COR-L47 (cell line): Measurements from ENCODE around the gene DEAF1.

ENCODE experiments used
- DNase-seq: peaks from one replicate; lab custom pipeline; 2025; lab: John Stamatoyannopoulos, UW

Gene DEAF1

DNA sequence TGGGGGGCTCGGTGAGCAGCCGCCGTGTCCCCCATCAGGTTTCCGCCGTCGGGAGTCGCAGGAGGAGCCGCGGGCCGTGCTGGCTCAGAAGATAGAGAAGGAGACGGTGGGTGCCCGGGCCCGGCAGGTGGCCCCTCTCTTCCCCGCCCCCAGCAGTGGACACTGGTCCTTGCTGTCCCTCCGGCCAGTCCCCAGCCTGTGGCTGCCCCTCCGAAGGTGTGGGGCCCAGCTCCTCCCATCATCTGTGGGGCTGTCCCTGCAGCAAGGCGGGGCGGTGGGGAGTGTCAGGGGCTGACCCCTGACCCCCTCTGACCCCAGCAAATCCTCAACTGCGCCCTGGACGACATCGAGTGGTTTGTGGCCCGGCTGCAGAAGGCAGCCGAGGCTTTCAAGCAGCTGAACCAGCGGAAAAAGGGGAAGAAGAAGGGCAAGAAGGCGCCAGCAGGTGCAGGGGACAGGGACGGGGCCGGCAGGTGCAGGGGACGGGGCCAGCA is 26.3 kb upstream of the DEAF1 start:
- no peak for DNase-seq

DNA sequence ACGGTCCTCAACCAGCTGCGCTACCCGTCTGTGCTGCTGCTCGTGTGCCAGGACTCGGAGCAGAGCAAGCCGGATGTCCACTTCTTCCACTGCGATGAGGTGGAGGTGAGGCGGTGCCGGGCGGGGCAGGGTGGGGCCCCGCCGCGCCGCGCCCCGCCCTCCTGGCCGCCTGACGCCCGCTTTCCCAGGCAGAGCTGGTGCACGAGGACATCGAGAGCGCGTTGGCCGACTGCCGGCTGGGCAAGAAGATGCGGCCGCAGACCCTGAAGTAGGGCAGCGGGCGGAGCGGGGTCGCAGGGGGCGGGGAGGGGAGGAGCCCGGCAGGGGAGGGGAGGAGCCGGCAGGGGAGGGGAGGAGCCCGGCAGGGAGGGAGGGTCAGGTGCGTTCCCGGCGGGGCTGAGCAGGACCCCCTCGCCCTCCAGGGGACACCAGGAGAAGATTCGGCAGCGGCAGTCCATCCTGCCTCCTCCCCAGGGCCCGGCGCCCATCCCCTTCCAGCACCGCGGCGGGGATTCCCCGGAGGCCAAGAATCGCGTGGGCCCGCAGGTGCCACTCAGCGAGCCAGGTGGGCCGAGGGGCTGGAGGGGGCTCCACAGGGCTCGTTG is 25.7 kb upstream of the DEAF1 start:
- DNase-seq = no peak

DNA sequence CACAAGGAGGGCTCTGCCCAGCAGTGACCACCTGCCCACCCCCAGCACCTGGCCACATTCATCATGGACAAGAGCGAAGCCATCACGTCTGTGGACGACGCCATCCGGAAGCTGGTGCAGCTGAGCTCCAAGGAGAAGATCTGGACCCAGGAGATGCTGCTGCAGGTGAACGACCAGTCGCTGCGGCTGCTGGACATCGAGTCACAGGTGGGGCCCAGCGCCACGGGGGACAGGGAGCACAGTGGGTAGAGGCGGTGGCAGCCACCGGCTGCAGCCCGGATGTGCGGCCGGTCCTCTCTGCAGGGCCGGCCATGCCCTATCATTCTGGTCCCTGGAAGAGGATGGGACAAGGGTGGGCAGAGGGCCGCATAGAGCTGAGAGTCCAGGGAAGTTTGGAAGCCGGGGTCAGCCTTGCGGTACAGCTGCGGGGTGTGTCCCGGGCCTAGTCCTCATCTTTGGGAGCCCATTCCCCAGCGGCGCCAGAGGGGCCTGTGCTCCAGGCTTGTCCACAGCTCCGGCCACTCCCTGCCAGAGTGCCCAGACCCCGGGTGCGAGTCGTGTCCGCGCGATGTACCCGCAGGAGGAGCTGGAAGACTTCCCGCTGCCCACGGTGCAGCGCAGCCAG is 25.1 kb upstream of the DEAF1 start:
- no peak for DNase-seq

DNA sequence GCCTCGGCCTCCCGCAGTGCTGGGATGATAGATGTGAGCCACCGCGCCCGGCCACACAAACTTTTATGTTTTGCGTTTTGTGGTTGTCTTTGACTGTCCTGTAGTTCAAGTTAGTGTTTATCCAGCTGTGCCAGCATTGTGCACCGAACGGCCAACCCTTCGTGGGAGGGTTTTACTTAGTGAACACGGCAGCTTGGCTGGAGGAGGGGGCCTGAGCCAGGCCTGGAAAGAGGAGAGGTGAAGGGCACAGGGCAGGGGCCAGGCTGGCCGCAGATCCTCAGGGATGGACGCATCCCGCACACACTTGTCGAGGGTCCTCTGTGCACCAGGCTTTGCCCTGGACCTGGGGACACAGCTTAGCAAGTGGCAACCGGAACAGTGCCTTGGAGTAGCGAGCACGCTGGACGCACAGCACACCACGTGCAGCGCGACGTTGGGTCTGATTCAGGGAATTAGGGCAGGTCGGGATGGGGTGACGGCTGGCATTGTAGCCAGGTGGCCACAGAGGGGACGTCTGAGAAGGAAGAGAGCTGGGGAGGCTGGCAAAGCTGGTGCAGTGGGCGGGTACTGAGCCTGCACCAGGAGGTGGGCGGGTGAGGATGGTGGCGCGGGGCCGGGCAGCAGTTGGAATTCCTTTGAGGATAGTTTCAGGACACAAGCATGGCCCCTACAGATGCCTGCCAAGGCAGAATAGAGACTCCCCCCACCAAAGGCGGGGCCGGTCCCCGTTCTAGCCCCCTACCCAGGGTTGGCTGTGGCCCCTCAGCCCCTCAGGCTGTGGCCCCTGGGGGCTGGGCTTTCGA is 24.4 kb upstream of the DEAF1 start:
- DNase-seq = no peak

DNA sequence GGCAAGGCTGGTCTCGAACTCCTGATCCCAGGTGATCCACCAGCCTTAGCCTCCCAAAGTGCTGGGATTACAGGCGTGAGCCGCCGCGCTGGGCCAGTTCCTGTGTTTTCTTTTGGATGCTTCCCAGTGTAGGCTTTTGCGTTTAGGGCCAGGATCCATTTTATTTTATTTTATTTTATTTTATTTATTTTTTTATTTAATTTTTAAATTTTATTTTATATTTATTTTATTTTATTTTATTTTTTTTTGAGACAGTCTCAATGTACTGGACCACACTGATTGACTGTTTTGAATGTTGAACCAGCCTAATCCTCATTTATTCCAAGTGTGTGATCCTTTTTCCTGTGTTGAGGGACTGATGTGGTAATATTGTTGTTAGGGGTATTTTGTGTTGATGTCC is 19.4 kb upstream of the DEAF1 start:
- no peak for DNase-seq

DNA sequence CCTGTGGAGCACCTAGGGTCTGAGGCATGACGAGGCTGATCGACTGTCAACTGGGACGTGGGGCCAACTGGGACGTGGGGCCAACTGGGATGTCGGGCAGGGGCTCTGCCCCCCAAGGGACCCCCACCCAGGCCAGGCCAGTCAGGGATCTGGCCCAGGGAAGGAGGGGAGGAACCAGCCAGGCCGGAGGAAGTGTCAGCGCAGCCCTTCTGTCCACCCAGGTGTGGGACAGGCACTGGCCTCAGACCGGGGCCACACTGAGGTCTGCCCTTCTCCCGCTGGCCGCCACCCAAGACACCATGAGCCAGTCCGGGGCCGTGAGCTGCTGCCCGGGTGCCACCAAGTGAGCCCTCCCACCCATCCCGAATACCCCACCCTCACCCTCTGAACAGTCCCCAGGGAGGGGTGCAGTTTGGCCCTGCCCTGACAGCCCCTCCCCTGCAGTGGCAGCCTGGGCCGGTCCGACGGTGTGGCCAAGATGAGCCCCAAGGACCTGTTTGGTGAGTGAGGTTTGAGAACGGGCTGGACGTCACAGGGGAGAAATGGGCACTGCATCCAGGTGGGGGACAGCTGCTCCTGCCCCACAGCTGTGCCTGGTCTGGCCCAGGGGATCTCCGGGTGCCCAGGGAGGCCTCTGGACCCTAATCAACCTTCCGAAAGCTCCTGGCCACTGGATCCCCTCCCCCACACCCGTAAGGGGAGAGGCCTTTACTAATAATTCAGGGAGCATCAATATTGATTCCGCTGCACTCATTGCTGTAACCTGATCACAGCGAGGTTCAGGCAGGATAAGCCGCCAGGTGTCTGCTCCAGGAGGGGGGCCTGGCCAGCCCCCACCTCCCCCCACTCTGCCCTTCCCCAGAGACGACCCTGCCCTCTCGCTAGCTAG is 14.3 kb upstream of the DEAF1 start:
- DNase-seq = no peak

DNA sequence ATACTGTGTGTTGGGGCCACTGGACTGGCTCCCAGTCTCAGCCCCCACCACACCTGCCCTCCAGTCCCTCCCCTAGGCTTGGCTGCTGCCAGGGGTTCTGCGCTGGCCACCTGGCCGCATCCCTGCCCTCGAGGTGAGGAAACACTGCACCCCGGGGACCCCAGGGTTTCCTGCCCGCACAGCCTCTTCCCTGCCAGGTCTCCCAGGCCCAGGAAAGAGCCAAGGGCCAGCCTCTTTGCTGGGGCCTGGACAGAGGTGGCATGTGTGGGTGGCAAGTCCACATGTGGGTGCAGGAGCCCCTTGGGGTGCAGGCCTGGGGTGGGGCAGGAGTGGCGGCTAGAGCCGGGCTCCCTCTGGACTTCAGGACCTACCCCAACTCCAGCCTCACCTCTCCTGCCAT is 13.5 kb upstream of the DEAF1 start:
- no peak for DNase-seq

DNA sequence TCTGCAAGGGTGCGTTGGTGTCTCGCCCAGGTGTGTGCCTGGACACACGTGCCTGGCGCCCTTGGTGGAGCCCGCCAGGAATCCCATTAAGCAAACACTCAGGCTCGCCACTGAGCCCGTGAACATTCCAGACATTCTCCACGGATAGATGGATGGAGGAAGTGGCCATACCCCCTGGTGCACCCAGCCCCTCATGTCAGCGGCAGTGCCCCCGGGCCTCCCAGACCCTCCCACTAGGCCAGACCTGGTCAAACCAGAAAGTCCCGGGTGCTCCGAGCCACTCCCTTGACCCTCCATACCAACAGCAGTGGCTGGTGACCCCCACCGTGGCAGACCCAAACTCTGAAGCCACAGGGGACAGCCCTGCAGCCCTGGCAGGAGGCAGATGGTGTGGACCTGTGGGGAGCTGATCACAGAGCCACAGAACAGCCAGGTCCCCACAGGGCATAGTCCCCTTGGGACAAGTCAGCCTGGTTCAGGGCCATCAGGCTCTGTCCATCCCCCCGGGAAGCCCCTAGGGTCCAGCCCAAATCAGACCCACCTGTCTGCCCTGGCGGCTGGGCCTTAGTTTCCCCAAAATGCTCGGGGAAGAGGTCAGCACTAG is 12.9 kb upstream of the DEAF1 start:
- DNase-seq = no peak

DNA sequence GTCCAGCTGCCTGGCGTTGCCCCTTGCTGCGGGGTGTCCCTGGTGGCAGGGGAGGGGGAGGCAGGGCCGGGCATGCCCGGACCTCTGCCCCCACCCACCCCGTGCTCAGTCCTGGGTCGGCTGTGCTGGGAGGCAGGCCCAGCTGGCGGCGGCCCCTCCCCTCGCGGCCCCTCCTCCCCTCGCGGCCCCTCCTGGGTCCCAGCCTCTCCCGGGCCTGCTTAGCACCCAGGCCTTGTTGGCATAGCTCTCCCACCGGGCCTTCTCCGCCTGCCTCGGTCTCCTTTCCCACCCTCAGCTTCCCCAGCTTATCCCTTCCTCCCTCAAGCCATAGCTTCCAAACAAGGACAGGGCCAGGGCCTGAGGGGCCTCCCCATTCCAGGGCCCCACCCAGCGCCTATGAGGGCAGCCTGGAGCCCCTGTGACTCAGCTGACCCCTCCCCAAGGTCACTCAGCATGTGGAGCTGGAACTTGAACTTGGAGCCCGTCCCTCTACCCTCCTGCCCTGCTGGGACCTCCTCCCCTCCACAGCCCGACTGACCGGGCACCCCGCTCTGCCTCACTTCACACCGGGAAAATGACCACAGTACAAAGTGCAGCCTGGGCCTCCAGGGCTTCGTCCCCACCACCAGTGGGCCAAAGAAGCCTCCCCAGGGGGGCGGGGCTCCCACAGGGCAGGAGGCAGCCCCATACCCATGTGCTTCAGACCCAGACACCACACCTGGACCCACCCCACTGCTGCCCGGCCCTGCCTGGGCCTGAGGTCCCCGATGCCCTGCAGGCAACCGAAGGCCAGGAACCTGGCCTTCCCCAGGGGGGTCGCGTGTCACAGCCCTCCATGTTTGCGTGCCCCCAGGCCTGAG is 12.2 kb upstream of the DEAF1 start:
- DNase-seq = no peak

DNA sequence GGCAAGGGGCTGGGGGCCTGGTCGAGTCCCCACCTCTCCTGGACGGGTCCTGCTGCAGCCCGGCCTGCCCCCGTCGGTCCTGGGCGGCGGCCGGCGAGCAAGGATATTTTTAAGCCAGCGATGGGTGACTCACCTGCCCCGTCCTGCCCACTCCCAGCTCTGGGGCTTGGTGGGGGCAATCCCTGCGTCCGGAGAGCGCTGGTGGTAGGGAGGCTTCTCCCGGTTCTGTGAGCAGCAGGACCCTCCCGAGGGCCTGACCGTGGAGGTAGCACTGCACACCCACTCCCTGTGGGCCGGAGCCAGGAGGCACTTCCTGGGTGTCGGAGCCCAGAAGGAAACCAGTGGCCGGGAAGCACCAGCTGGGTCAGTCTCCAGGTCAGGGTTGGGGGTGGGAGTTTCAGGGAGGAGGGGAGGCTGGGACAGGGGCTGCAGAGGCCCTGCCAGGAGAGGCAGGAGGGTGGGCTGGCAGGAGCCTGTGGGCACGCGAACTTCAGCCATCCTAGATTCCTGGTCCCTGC is 11.5 kb upstream of the DEAF1 start:
- DNase-seq = no peak

DNA sequence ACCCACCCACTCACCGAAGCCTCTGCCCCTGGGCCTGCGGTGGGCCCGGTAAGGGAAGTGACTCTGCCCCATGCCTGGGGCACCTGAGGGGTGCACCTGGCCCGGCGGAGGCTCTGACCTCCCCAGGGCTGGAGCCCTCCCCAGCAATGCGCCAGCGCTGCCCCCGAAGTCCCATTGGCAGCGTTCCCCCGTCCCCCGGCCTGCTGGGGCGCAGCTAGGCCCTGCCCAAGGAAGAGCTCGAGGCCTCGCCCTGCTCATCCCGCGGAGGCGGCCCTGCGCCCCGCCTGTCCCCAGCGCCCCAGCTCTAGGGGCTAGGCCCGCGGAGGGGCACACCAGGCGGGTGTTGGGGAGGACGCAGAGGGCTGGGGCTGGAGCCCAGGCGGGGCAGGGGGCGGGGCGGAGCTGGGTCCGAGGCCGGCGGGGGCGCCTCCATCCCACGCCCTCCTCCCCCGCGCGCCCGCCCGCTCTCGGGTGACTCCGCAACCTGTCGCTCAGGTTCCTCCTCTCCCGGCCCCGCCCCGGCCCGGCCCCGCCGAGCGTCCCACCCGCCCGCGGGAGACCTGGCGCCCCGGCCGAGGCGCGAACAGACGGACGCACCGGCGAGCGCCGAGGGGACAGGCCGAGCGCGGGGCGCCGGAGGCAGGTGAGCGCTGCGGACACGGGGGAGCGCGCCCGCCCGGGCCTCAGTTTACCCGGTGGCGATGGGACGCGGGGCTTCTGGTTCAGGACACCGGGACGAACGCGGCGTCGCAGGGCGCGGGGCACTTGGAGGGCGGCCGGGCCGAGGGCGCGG is 10.8 kb upstream of the DEAF1 start, which contains the start of gene EPS8L2:
Gene EPS8L2 (plus strand): TSS at position 586 of the 793 bp plus-strand sequence. CDS start 3,177 bp downstream, outside the sequence.
- no peak for DNase-seq

DNA sequence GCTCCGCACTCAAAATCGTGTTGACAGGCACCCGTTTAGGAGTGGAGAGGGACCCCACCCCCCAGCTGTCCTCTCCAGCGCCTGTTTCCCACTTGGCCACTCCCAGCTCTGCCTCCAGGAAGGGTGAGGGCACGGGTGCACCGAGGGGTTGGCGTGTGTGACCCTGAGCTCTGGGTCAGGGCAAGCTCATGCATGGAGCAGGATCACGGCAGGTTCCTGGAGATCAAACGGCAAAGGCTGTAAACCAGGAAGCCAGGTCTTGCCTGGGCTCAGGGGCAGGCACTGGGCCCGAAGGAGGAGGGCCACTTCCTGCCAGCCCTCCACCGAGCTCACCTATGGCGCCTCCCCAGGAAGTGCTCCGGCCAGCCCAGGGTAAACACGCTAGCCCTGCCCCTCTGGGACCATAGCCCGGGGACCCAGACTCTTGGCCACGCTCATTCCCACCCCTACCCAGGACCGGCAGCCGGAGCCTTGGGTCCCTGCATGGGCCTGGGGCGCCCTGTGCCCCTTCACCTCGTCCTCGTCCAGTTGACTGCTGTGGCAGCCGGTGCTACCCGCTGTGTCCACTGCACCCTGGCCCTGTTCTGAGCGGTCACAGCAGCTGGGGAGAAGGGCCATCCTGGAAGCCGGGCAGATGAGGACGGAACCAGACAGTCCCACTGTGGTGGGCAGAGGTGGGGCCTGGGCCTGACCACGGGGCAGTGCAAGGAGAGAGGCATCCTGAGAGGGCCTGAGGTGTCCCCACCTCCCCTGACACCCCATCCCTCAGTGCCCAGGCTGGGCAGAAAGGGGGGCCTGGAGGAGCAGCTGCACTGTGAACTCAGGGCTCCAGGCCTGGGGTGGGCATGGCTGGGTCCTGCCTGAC is 10.0 kb upstream of the DEAF1 start:
- no peak for DNase-seq

DNA sequence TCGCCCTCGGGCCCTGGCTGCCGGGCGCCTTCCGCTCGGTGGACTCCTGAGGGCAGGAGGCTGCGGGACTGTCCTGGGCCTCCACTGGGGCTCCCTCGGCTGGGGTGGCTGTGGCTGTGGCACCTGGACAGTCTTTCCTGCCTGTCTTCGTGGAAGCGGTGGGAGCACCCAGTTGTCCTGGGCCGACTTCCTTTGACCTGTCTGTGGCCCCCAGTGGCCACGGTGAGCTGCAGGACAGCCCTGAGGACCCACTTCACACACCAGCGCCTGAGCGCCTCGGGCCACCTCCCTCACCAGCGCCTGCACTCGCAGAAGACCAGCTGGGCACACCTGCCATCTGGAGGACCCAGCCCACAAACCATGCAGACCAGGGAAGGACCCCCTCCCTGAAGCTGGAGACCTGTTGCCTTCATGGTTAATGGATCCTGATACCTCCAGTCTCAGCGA is 9.2 kb upstream of the DEAF1 start:
- DNase-seq = no peak

DNA sequence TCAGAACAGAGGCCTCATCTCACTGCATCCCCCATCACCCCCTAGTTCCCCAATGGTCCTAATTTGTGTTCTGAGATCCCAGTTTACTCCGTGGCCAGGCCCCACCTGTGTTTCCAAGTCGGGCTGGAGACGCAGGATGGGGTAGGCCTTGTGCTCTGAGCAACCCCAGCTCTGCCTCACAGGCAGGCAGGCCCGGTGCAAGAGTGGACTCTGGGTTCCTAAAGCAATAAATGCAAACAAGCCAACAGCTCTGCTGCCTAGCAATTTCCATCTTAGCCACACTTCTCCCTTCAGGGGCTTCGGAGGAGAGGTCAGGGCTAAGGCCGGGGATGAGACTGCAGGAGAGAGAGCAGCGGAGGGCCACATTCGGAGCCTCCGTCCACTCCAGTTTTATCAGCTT is 8.5 kb upstream of the DEAF1 start:
- no peak for DNase-seq

DNA sequence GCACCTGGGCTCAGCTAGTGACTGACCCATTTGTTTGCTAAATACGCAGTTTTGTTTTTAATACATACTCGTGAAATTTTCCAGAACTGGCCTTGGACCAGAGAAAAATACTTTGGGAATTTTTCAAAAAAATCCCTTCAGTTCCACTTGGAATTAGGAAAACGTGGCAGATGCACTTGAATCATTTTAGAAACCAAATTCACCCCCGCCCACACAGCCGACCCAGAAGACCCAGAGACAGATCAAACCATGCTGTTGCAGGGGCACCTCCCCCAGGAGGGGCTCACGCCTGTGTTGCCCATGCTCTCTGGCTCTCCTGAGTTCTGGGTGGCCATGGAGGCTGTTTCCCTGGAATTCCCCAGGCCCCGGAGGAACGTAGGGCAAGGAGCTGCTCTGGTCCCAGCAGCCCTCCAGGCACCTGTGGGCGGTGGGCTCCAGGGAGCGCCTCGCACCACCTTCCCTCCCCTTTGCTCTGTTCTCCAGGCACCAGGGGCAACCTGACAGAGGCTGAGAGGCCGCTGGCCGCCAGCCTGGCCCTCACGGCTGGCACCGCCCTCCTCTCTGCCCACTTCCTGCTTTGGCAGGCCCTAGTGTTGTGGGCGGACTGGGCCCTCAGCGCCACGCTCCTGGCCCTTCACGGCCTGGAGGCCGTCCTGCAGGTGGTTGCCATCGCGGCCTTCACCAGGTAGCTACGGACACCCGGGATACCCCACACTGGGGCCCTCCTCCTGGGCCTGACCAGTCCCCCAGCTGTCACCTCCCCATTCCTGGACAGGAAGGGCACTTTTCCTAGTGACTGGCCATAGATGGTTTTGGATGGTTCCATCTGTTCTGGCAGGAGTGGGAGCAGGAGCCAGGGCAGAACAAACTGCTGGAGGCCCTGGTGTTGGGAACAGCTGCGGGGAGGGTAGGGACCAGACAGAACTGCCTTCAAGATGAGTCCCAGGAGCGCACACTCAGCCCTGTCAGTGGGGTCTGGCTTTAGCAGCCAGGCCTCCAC is 7.7 kb upstream of the DEAF1 start:
- DNase-seq = no peak

DNA sequence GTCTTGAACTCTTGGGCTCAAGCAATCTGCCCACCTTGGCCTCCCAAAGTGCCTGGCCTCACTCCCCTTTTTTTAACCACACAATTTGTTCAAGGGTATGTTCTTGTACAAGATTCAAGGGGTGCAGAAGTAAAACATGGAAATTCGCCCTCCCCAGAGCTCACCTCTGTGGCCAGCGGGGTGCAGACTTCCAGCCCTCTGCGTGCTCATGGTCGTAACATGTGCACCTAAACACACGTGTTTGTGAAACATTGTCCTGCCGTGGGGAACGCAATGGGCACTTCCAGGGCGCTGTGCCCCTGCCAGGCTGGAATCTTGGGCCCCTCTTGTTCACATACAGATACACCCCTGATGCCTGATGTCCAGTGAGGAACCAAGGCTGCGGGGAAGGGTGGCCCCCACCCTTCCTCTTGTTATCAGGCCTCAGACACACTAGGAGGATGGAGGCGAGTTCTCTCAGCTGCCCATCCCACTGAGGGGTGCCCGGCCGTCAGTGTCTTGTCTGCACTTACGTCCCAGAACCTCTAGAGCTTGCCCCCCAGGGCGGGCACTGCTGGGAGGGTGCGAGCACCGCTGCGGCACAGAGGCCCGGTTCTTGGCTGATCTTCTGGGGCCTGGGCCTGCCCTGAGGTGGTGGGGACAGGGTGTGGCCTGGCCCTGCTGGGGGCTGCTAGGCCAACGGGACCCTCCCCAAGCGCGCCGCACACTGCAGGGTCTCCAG is 6.9 kb upstream of the DEAF1 start:
- no peak for DNase-seq

DNA sequence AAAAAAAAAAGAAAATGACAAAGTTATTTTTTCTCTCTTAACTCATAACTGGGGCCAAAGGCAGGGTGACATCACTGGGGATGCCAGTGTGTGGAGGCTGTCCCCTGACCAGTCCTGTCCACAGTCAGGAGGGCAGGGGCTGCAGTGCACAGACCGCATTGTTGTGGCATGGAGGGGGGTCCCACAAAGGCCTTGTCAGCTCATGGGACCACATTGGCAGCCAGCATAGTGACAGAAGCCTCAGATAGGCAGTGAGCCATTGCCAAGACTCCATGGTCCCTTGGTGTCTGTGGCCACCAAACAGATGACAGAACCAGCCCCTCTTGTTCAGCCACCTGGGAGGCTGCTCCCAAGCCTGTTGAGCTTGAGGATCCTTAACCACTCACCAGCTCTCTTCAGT is 4.7 kb upstream of the DEAF1 start:
- no peak for DNase-seq
